Neural cell (in vitro differentiated cells): ENCODE results near the gene AGMAT. TPM values are rescaled to one million over a fixed set of nuclear protein-coding genes. Genes with fewer than 3 reads are reported as not detected.
"Not testable (repeated sequence)": the region's sequence is repeated elsewhere in the genome, so short reads cannot be mapped to it uniquely, and the experiment has no call there.

ENCODE experiments used
- H2AFZ ChIP-seq: fragments of 200-600, 300-800 bp; sonication (generic), shearing (Covaris generic); 2 replicates; pipeline ENCODE4 v1.6.0; 2014; ENCODE audit warnings: low read depth, mild to moderate bottlenecking, antibody characterized with exemption, low read length, moderate library complexity
- H3F3A ChIP-seq: fragments of 200-600 bp; shearing (Covaris generic); 2 replicates; pipeline ENCODE4 v1.6.1; 2016; ENCODE audit warnings: mild to moderate bottlenecking, moderate library complexity, mixed read lengths, antibody characterized with exemption, low read length; ENCODE audit not compliant: insufficient read depth, poor library complexity, severe bottlenecking
- H3K27ac ChIP-seq: fragments of 200-600, 300-800 bp; sonication (generic), shearing (Covaris generic); 2 replicates; pipeline ENCODE4 v1.5.1; 2014; ENCODE audit warnings: mild to moderate bottlenecking, low read length, moderate library complexity
- H3K27me3 ChIP-seq: fragments of 300-800, 200-600 bp; sonication (generic), shearing (Covaris generic); 2 replicates; pipeline ENCODE4 v1.6.0; 2014; ENCODE audit warnings: mild to moderate bottlenecking, low read depth, low read length, moderate library complexity; ENCODE audit not compliant: insufficient read depth
- H3K36me3 ChIP-seq: fragments of 300-800, 200-600 bp; sonication (generic), shearing (Covaris generic); 2 replicates; pipeline ENCODE4 v1.5.1; 2014; ENCODE audit warnings: mild to moderate bottlenecking, antibody characterized with exemption, low read length, moderate library complexity; ENCODE audit not compliant: insufficient read depth
- H3K4me2 ChIP-seq: fragments of 300-800, 200-600 bp; sonication (generic), shearing (Covaris generic); 2 replicates; pipeline ENCODE4 v1.6.0; 2014; ENCODE audit warnings: mild to moderate bottlenecking, low read length
- H3K4me3 ChIP-seq: fragments of 300-800, 200-600 bp; sonication (generic), shearing (Covaris generic); 2 replicates; pipeline ENCODE4 v1.5.1; 2014; ENCODE audit warnings: mild to moderate bottlenecking, low read length, moderate library complexity
- H3K79me2 ChIP-seq: fragments of 200-600 bp; shearing (Covaris generic); replicated peaks from 2 replicates; pipeline ENCODE4 v1.6.0; 2014; ENCODE audit warnings: mild to moderate bottlenecking, low read length, moderate library complexity; ENCODE audit not compliant: insufficient read depth
- H3K9ac ChIP-seq: fragments of 300-800, 200-600 bp; sonication (generic), shearing (Covaris generic); 2 replicates; pipeline ENCODE4 v1.6.1; 2016; ENCODE audit warnings: mild to moderate bottlenecking, low read length, mixed read lengths
- H3K9me2 ChIP-seq: fragments of 200-600 bp; shearing (Covaris generic); 2 replicates; pipeline ENCODE4 v1.6.1; 2016; ENCODE audit warnings: mild to moderate bottlenecking, low read length, mixed read lengths; ENCODE audit not compliant: insufficient read depth
- H3K9me3 ChIP-seq: fragments of 200-600, 300-800 bp; sonication (generic), shearing (Covaris generic); 2 replicates; pipeline ENCODE4 v1.6.1; 2016; ENCODE audit warnings: mild to moderate bottlenecking, mixed run types, low read length, moderate library complexity, mixed read lengths
- H4K20me1 ChIP-seq: fragments of 200-600 bp; shearing (Covaris generic); 2 replicates; pipeline ENCODE4 v1.6.1; 2016; ENCODE audit warnings: mild to moderate bottlenecking, mixed run types; ENCODE audit not compliant: insufficient read depth
- EZH2 ChIP-seq: fragments of 200-600, 300-800 bp; shearing (Covaris generic), sonication (generic); IDR thresholded peaks from 2 replicates; pipeline ENCODE4 v1.6.1; 2014; ENCODE audit warnings: antibody characterized with exemption, low read length, borderline replicate concordance, mild to moderate bottlenecking; ENCODE audit not compliant: insufficient read depth, poor library complexity, severe bottlenecking
- SMC3 ChIP-seq: fragments of 450-650 bp; conservative IDR thresholded peaks from 2 replicates; pipeline ENCODE4 v1.6.1; 2014; ENCODE audit warnings: antibody characterized with exemption, mild to moderate bottlenecking, moderate library complexity; ENCODE audit not compliant: poor library complexity
- TAF1 ChIP-seq: IDR thresholded peaks from 2 replicates; pipeline ENCODE4 v1.6.1; 2012; ENCODE audit warnings: low read depth
- polyA plus RNA-seq: library from polyadenylated mRNA; depleted of rRNA; stranded (reverse); fragments of >200 nt; gene quantifications from 2 replicates; pipeline ENCODE4 v1.2.3, GENCODE V29; 2014
- TF ChIP-seq, protein P1 (sequence below): IDR thresholded peaks from 2 replicates; pipeline ENCODE4 v1.6.1; 2012; ENCODE audit warnings: borderline replicate concordance

AGMAT gene
- polyA plus RNA-seq, 1 donor from 2014 or later = not detected

DNA sequence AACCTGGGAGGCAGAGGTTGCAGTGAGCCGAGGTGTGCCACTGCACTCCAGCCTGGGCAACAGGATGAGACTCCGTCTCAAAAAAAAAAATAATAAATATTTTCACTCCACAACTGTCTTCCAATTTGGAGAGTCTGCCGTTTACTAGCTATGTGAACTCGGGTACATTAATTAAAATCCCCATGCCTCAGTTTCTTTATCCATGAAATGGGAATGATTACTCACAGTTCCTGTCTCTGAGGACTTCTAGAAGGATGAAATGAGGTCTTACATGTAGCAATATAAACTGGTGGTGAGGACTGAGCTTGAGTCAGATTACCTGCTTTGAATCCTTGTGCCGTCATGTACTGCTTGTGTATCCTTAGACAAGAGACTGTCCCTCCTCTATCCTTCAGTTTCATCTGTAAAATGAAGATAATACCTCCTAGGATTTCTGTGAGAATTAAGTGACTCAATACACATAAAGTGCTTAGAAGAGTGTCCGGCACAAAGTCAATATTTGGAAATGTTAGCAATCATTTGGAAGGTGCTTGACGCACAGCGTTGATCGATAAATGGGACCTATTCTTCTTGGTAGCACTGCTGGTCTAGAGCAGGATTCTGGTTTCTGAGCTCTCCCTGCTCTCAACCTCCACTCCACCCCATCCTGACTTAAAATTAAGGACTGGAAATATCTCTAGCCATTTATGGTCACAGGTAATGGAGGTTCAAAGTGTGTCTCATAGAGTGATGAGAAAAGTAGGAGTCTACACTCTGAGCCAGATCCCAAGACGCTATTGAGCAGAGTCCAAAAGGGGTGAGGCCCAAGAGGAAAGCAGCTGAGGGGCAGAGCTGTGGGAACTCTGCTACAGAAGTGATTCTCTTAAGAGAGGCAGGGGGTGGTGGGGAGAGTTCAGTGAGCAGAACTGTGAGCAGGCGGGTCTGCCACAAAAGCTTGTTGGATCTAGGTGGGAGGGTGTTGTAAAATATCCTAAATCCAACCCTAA lies 20.8 kb upstream of the AGMAT start:
- Histone ChIP-seq H3K9me3 (no peaks in the 10 kb centered on the region), H3K4me3 (no peak overlapping the region), H3K36me3 (no peaks in the 10 kb centered on the region), H3K79me2 (peaks cover 4% of the 10 kb centered on the region), H2AFZ (no peak overlapping the region), H3K27ac (no peak overlapping the region), H4K20me1 (no peaks in the 10 kb centered on the region), H3K9me2 (no peaks in the 10 kb centered on the region), H3K27me3 (no peaks in the 10 kb centered on the region), H3K4me2 (no peak overlapping the region), H3F3A (no peaks in the 10 kb centered on the region), H3K9ac (no peak overlapping the region)
- TF ChIP-seq TAF1 (no peak), EZH2 (no peak), SMC3 (no peak)
- TF ChIP-seq, protein P1, sequence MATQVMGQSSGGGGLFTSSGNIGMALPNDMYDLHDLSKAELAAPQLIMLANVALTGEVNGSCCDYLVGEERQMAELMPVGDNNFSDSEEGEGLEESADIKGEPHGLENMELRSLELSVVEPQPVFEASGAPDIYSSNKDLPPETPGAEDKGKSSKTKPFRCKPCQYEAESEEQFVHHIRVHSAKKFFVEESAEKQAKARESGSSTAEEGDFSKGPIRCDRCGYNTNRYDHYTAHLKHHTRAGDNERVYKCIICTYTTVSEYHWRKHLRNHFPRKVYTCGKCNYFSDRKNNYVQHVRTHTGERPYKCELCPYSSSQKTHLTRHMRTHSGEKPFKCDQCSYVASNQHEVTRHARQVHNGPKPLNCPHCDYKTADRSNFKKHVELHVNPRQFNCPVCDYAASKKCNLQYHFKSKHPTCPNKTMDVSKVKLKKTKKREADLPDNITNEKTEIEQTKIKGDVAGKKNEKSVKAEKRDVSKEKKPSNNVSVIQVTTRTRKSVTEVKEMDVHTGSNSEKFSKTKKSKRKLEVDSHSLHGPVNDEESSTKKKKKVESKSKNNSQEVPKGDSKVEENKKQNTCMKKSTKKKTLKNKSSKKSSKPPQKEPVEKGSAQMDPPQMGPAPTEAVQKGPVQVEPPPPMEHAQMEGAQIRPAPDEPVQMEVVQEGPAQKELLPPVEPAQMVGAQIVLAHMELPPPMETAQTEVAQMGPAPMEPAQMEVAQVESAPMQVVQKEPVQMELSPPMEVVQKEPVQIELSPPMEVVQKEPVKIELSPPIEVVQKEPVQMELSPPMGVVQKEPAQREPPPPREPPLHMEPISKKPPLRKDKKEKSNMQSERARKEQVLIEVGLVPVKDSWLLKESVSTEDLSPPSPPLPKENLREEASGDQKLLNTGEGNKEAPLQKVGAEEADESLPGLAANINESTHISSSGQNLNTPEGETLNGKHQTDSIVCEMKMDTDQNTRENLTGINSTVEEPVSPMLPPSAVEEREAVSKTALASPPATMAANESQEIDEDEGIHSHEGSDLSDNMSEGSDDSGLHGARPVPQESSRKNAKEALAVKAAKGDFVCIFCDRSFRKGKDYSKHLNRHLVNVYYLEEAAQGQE = no peak

DNA sequence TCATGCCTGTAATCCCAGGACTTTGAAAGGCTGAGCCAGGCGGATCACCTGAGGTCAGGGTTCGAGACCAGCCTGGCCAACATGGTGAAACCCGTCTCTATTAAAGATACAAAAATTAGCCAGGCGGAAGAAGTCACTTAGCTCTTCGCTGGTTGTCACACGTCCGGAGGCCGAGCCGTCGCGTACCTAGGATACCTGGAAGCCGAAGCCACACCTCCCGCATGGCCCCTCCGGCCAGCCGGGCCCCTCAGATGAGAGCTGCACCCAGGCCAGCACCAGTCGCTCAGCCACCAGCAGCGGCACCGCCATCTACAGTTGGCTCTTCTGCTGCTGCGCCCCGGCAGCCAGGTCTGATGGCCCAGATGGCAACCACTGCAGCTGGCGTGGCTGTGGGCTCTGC lies 19.5 kb upstream of the AGMAT start:
- not testable (repeated sequence) for H3K4me2 ChIP-seq, H4K20me1 ChIP-seq, H3K9me2 ChIP-seq, H3F3A ChIP-seq, H3K36me3 ChIP-seq, H3K27ac ChIP-seq, H3K9me3 ChIP-seq, H3K27me3 ChIP-seq, H3K9ac ChIP-seq, H2AFZ ChIP-seq, H3K79me2 ChIP-seq, H3K4me3 ChIP-seq

DNA sequence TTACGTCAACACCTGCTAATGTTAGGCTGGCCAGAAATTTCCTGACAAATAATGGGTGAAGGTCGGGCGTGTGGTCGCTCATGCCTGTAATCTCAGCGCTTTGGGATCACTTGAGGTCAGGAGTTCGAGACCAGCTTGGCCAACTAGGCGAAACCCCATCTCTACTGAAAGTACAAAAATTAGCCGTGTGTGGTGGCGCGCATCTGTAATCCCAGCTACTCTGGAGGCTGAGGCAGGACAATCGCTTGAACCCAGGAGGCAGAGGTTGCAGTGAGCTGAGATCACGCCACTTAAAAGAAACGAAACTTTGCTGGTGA lies 19.1 kb upstream of the AGMAT start:
- not testable (repeated sequence) for H3K9me2 ChIP-seq, H4K20me1 ChIP-seq, H3K9me3 ChIP-seq, H3K27me3 ChIP-seq, H3F3A ChIP-seq, H3K79me2 ChIP-seq, H3K36me3 ChIP-seq
- Histone ChIP-seq H3K4me3 (peak overlapping the region; percentile 96), H2AFZ (peak overlapping the region; percentile 91), H3K9ac (peak overlapping the region; percentile 76), H3K27ac (peak overlapping the region; percentile 71), H3K4me2 (peak overlapping the region; percentile 57)
